ENCODE data around the gene STK10.

GRCh38 chr5:172188893-172189692, 1.1 kb upstream of the STK10 start:
- TF ChIP-seq CTCF (IDR thresholded peaks at IDR 0.05; ENCODE audit: insufficient read depth, low read length) (no peak), REST (IDR thresholded peaks at IDR 0.05; ENCODE audit: insufficient replicate concordance, low read depth) (no peak)
